Chondrocyte (in vitro differentiated cells): ENCODE measurements around the gene FOS. TPM values are rescaled to one million over a fixed set of nuclear protein-coding genes. Genes with fewer than 3 reads are reported as not detected.

Experiments used
- DNase-seq: peaks from one replicate; pipeline ENCODE4 v3.0.0; 2021; ENCODE audit warnings: mixed read lengths, low spot score
- H3K27ac Mint-ChIP-seq: one replicate; pipeline ENCODE4 v1.8.0; 2021; ENCODE audit warnings: mild to moderate bottlenecking, moderate library complexity, mixed read lengths; ENCODE audit not compliant: unreplicated experiment
- H3K27me3 Mint-ChIP-seq: 2 replicates; pipeline ENCODE4 v1.8.0; 2021; ENCODE audit warnings: low read depth, mixed read lengths
- H3K36me3 Mint-ChIP-seq: 2 replicates; pipeline ENCODE4 v1.8.0; 2021; ENCODE audit warnings: low read depth, mixed read lengths
- H3K4me1 Mint-ChIP-seq: 2 replicates; pipeline ENCODE4 v1.8.0; 2021; ENCODE audit warnings: low read depth, mild to moderate bottlenecking, mixed read lengths
- H3K4me3 Mint-ChIP-seq: one replicate; pipeline ENCODE4 v1.8.0; 2021; ENCODE audit warnings: mild to moderate bottlenecking, moderate library complexity, mixed read lengths; ENCODE audit not compliant: unreplicated experiment
- H3K9me3 Mint-ChIP-seq: 2 replicates; pipeline ENCODE4 v1.8.0; 2021; ENCODE audit warnings: low read depth, mixed read lengths
- CTCF ChIP-seq: fragments of 200-600 bp; sonication (generic); IDR thresholded peaks from 2 replicates; pipeline ENCODE4 v1.5.0; 2021; ENCODE audit warnings: antibody characterized with exemption, mild to moderate bottlenecking, moderate library complexity
- total RNA-seq: library from RNA; stranded (reverse); gene quantifications from 3 replicates; pipeline ENCODE4 v1.2.1, GENCODE V29; 2021

The FOS gene
- total RNA-seq, 1 donor from 2014 or later: 152 TPM

- no peak for DNase-seq
- no peaks in the 10 kb centered on the region for H3K9me3 Mint-ChIP-seq
- H3K4me3 Mint-ChIP-seq: no peak overlapping the region
- peaks cover 2% of the 10 kb centered on the region for H3K36me3 Mint-ChIP-seq
- H3K4me1 Mint-ChIP-seq: no peaks in the 10 kb centered on the region
- H3K27ac Mint-ChIP-seq: no peak overlapping the region
- H3K27me3 Mint-ChIP-seq: peaks cover 22% of the 10 kb centered on the region
- TF ChIP-seq CTCF: no peak
Measured at GRCh38 chr14:75323571-75323970, 44.9 kb downstream of the FOS start.

GRCh38 chr14:75328558-75329155, 50.0 kb downstream of the FOS start:
- H3K36me3 Mint-ChIP-seq: peaks cover 1% of the 10 kb centered on the region
- H3K27me3 Mint-ChIP-seq: peaks cover 26% of the 10 kb centered on the region
- peaks cover 4% of the 10 kb centered on the region for H3K9me3 Mint-ChIP-seq
- no peaks in the 10 kb centered on the region for H3K4me1 Mint-ChIP-seq
- no peak for TF ChIP-seq CTCF
- H3K4me3 Mint-ChIP-seq: no peak overlapping the region
- H3K27ac Mint-ChIP-seq: no peak overlapping the region
- DNase-seq: no peak

GRCh38 chr14:75329369-75329768, 50.7 kb downstream of the FOS start:
- H3K27me3 Mint-ChIP-seq: peaks cover 25% of the 10 kb centered on the region

GRCh38 chr14:75331471-75331870, 52.8 kb downstream of the FOS start:
- Mint-ChIP-seq H3K4me1 (no peaks in the 10 kb centered on the region), H3K27me3 (peaks cover 23% of the 10 kb centered on the region), H3K27ac (no peak overlapping the region), H3K9me3 (peaks cover 4% of the 10 kb centered on the region), H3K36me3 (peaks cover 1% of the 10 kb centered on the region), H3K4me3 (no peak overlapping the region)
- no peak for TF ChIP-seq CTCF
- no peak for DNase-seq

More at GRCh38 chr14:75329369-75329768, 50.7 kb downstream of the FOS start:
- no peak overlapping the region for H3K4me3 Mint-ChIP-seq
- no peak overlapping the region for H3K27ac Mint-ChIP-seq
- H3K9me3 Mint-ChIP-seq: peaks cover 4% of the 10 kb centered on the region
- no peaks in the 10 kb centered on the region for H3K4me1 Mint-ChIP-seq
- peaks cover 1% of the 10 kb centered on the region for H3K36me3 Mint-ChIP-seq
- TF ChIP-seq CTCF: no peak
- no peak for DNase-seq

Other genes with a start within 250 kb of the FOS start
- gene MLH3, start 227.4 kb upstream of the FOS start, total RNA-seq: 18.7 to 21.3 TPM (median 21.2 TPM) in 3 replicates
- gene ACYP1, start 214.8 kb upstream of the FOS start, total RNA-seq: 4.2 to 11.7 TPM (median 6.8 TPM) in 3 replicates
- gene ZC2HC1C, start 209.2 kb upstream of the FOS start, total RNA-seq: 0.31 to 0.62 TPM (median 0.48 TPM) in 3 replicates
- gene NEK9, start 151.8 kb upstream of the FOS start, total RNA-seq: 63.3 to 109 TPM (median 65.4 TPM) in 3 replicates
- 345 to 455 TPM (median 361 TPM) in 3 replicates for gene TMED10, start 102.2 kb upstream of the FOS start, total RNA-seq
- 25.9 to 78.0 TPM (median 72.2 TPM) in 3 replicates for gene JDP2, start 149.2 kb downstream of the FOS start, total RNA-seq
- gene BATF, start 243.6 kb downstream of the FOS start, total RNA-seq: not detected in 3 replicates